Peyer's patch (tissue), 4 donors: Measurements from ENCODE around the gene TCF12. TPM values are rescaled to one million over a fixed set of nuclear protein-coding genes. Genes with fewer than 3 reads are reported as not detected.
A peak's percentile ranks its signal among the peaks of the same experiment; 100 is the strongest.

Experiments used
- DNase-seq, 3 donors: peaks; one replicate each; pipeline ENCODE4 v3.0.0-alpha.2; 2017 to 2019
- H3K27ac ChIP-seq, 4 donors: fragments of 200-600 bp; sonication (generic); one replicate each; pipeline ENCODE4 v1.5.1; 2016 to 2019
- H3K27me3 ChIP-seq, 2 donors: fragments of 200-600 bp; sonication (generic); one replicate each; pipeline ENCODE4 v1.5.1; 2019
- H3K36me3 ChIP-seq, 3 donors: fragments of 200-600 bp; sonication (generic); one replicate each; pipeline ENCODE4 v1.5.1; 2016 to 2019
- H3K4me1 ChIP-seq, 4 donors: fragments of 200-600 bp; sonication (generic); one replicate each; pipeline ENCODE4 v1.5.1; 2016 to 2019
- H3K4me3 ChIP-seq, 4 donors: fragments of 200-600 bp; sonication (generic); 1 replicate in 3 of 4; 2 replicates in 1 of 4; pipeline ENCODE4 v1.5.1; 2016 to 2019; ENCODE audit warnings: mild to moderate bottlenecking in 1 of 4
- H3K9me3 ChIP-seq, 4 donors: fragments of 200-600 bp; sonication (generic); one replicate each; pipeline ENCODE4 v1.5.1; 2016 to 2019; ENCODE audit warnings: mild to moderate bottlenecking in 1 of 4
- CTCF ChIP-seq, 6 experiments: fragments of 450-650 bp in 4 of 6; fragments of 200-600 bp in 2 of 6; sonication (generic) in 1 of 6; IDR thresholded peaks; one replicate each; pipeline ENCODE4 v1.5.1; 2017 to 2019; ENCODE audit warnings: antibody characterized with exemption in 6 of 6, mild to moderate bottlenecking in 3 of 6, moderate library complexity in 1 of 6
- POLR2A ChIP-seq, 2 donors: fragments of 450-650 bp; IDR thresholded peaks; one replicate each; pipeline ENCODE4 v1.5.1; 2017; ENCODE audit warnings: antibody characterized with exemption in 2 of 2, mild to moderate bottlenecking in 2 of 2, moderate library complexity in 2 of 2
- total RNA-seq, 4 donors: library from RNA; depleted of rRNA; stranded (reverse); fragments of >200 nt; gene quantifications; one replicate each; pipeline ENCODE4 v1.1.0, GENCODE V29; 2016

TCF12 gene
- total RNA-seq, 4 donors from 2014 or later: 98.4 to 815 (median 215) TPM

- peak overlapping the region in 2 of 4 donors; percentile 79 to 90 for H3K4me3 ChIP-seq
- H3K27ac ChIP-seq: peak overlapping the region in 2 of 4 donors; percentile 95 to 97
- peaks cover 0 to 27% (median 4%) of the 10 kb centered on the region in 4 donors for H3K4me1 ChIP-seq
- no peaks in the 10 kb centered on the region for H3K9me3 ChIP-seq
- no peak for DNase-seq
- H3K36me3 ChIP-seq: no peaks in the 10 kb centered on the region
- no peak for TF ChIP-seq CTCF (IDR thresholded peaks at IDR 0.05)
- TF ChIP-seq POLR2A (IDR thresholded peaks at IDR 0.05): no peak
- H3K27me3 ChIP-seq: no peaks in the 10 kb centered on the region
Observed at GRCh38 chr15:56916825-56917477, 1.5 kb upstream of the TCF12 start.

- Histone ChIP-seq H3K36me3 (no peaks in the 10 kb centered on the region), H3K27ac (peak overlapping the region; percentile 94 to 97 (median 94)), H3K9me3 (no peaks in the 10 kb centered on the region), H3K4me1 (peaks cover 0 to 33% (median 4%) of the 10 kb centered on the region in 4 donors), H3K27me3 (no peaks in the 10 kb centered on the region), H3K4me3 (peak overlapping the region; percentile 79 to 97 (median 94))
- no peak for TF ChIP-seq POLR2A (IDR thresholded peaks at IDR 0.05)
- peak in 1 of 3 donors; percentile 18 for DNase-seq
Observed at GRCh38 chr15:56917652-56918045, 795 bp upstream of the TCF12 start.

- Histone ChIP-seq H3K27ac (peak overlapping the region; percentile 94 to 97 (median 94)), H3K36me3 (no peaks in the 10 kb centered on the region), H3K4me3 (peak overlapping the region; percentile 79 to 97 (median 94)), H3K9me3 (no peaks in the 10 kb centered on the region), H3K27me3 (no peaks in the 10 kb centered on the region), H3K4me1 (peaks cover 0 to 46% (median 4%) of the 10 kb centered on the region in 4 donors)
- peak; percentile 35 to 75 (median 75) for DNase-seq
- TF ChIP-seq CTCF (IDR thresholded peaks at IDR 0.05) (no peak), POLR2A (IDR thresholded peaks at IDR 0.05) (peak in 1 of 2 donors; percentile 32)
Observed at GRCh38 chr15:56919031-56919608, 676 bp downstream of the TCF12 start.

GRCh38 chr15:56919609-56920366 lies 1.3 kb downstream of the TCF12 start:
- peak overlapping the region; percentile 94 to 97 (median 94) for H3K27ac ChIP-seq
- no peaks in the 10 kb centered on the region for H3K9me3 ChIP-seq
- DNase-seq: peak in 2 of 3 donors; percentile 27 to 60
- H3K4me3 ChIP-seq: peak overlapping the region; percentile 79 to 97 (median 94)
- TF ChIP-seq POLR2A (IDR thresholded peaks at IDR 0.05) (no peak), CTCF (IDR thresholded peaks at IDR 0.05) (no peak)
- no peaks in the 10 kb centered on the region for H3K27me3 ChIP-seq
- H3K4me1 ChIP-seq: peaks cover 0 to 46% (median 4%) of the 10 kb centered on the region in 4 donors
- H3K36me3 ChIP-seq: no peaks in the 10 kb centered on the region

GRCh38 chr15:56920367-56920627 lies 1.9 kb downstream of the TCF12 start:
- Histone ChIP-seq H3K36me3 (no peaks in the 10 kb centered on the region), H3K4me3 (peak overlapping the region in 3 of 4 donors; percentile 79 to 97 (median 90)), H3K9me3 (no peaks in the 10 kb centered on the region), H3K27me3 (no peaks in the 10 kb centered on the region), H3K4me1 (peaks cover 0 to 46% (median 4%) of the 10 kb centered on the region in 4 donors), H3K27ac (peak overlapping the region in 1 of 4 donors; percentile 95)
- TF ChIP-seq POLR2A (IDR thresholded peaks at IDR 0.05) (no peak), CTCF (IDR thresholded peaks at IDR 0.05) (no peak)
- DNase-seq: no peak

- DNase-seq: no peak
- peaks cover 0 to 40% (median 4%) of the 10 kb centered on the region in 4 donors for H3K4me1 ChIP-seq
Observed at GRCh38 chr15:56923174-56923591, 4.7 kb downstream of the TCF12 start.

More at GRCh38 chr15:56923174-56923591, 4.7 kb downstream of the TCF12 start:
- Histone ChIP-seq H3K36me3 (peaks cover 0 to 7% (median 0%) of the 10 kb centered on the region in 3 donors), H3K27ac (no peak overlapping the region), H3K9me3 (no peaks in the 10 kb centered on the region), H3K4me3 (no peak overlapping the region), H3K27me3 (no peaks in the 10 kb centered on the region)
- no peak for TF ChIP-seq CTCF (IDR thresholded peaks at IDR 0.05)
- TF ChIP-seq POLR2A (IDR thresholded peaks at IDR 0.05): no peak
